ENCODE data around the gene CITED4. TPM values are rescaled to one million over a fixed set of nuclear protein-coding genes. Genes with fewer than 3 reads are reported as not detected.

The CITED4 gene
- total and polyA plus RNA-seq, 2 experiments from 2014 or later = 98.6 to 180 TPM

DNA sequence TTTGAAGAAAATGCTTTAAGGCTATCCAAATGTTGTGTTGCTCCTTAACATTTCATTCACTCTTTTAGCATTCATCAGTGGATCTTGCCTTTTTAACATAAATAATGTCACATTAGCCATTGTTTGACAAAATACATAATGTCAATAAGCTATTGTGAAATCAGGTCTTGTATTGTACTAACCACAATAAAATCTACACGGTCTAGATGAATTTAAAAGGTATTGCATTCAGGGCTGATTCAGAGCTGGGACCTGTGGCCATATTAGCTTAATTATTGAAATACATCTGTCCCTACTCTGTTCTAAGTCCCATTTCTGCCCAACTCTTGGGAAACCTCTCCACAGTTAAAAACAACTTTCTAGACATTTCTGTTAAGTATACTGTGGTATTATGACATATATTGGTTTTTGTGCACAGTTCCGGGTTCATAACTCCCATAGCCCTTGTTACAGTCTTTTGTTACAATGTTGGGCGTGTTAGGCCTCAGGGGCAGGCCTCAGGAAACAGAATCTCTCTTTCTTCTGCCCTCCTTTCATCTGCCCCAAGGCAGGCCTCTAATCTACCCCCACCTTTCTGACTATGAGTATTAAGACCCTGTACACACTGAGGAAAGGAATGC is 44.7 kb upstream of the CITED4 start:
- Histone ChIP-seq H3K36me3 (no peaks in the 10 kb centered on the region), H3K27me3 (no peaks in the 10 kb centered on the region), H3K4me1 (ENCODE audit: low read depth) (no peaks in the 10 kb centered on the region), H3K9me3 (ENCODE audit: low read depth) (no peaks in the 10 kb centered on the region), H3K4me3 (no peak overlapping the region), H3K27ac (no peak overlapping the region)
- DNase-seq (ENCODE audit: low read depth in 1 of 2, low spot score in 1 of 2) = no peak
- TF ChIP-seq, protein P1, sequence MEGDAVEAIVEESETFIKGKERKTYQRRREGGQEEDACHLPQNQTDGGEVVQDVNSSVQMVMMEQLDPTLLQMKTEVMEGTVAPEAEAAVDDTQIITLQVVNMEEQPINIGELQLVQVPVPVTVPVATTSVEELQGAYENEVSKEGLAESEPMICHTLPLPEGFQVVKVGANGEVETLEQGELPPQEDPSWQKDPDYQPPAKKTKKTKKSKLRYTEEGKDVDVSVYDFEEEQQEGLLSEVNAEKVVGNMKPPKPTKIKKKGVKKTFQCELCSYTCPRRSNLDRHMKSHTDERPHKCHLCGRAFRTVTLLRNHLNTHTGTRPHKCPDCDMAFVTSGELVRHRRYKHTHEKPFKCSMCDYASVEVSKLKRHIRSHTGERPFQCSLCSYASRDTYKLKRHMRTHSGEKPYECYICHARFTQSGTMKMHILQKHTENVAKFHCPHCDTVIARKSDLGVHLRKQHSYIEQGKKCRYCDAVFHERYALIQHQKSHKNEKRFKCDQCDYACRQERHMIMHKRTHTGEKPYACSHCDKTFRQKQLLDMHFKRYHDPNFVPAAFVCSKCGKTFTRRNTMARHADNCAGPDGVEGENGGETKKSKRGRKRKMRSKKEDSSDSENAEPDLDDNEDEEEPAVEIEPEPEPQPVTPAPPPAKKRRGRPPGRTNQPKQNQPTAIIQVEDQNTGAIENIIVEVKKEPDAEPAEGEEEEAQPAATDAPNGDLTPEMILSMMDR (IDR thresholded peaks at IDR 0.05; ENCODE audit: low read depth, low read length) = no peak

DNA sequence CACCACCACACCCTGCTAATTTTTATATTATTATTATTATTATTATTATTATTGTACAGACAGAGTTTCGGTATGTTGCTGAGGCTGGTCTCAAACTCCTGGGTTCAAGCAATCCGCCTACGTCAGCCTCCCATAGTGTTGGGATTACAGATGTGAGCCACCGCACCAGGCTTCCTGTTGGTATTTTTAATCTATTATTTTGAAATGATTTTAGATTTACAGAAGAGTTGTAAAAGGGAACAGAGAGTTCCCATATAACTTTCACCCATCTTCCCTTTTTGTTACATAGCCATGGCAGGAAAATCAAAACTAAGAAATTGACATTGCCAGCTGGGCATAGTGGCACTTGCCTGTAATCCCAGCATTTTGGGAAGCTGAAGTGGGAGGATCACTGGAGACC is 42.9 kb upstream of the CITED4 start:
- H3K4me3 ChIP-seq = no peak overlapping the region
- H3K27ac ChIP-seq = no peak overlapping the region
- no peaks in the 10 kb centered on the region for H3K9me3 ChIP-seq (ENCODE audit: low read depth)
- TF ChIP-seq, protein P1 (IDR thresholded peaks at IDR 0.05; ENCODE audit: low read depth, low read length) = no peak
- no peaks in the 10 kb centered on the region for H3K27me3 ChIP-seq
- no peaks in the 10 kb centered on the region for H3K4me1 ChIP-seq (ENCODE audit: low read depth)
- DNase-seq (ENCODE audit: low read depth in 1 of 2, low spot score in 1 of 2) = no peak
- no peaks in the 10 kb centered on the region for H3K36me3 ChIP-seq

DNA sequence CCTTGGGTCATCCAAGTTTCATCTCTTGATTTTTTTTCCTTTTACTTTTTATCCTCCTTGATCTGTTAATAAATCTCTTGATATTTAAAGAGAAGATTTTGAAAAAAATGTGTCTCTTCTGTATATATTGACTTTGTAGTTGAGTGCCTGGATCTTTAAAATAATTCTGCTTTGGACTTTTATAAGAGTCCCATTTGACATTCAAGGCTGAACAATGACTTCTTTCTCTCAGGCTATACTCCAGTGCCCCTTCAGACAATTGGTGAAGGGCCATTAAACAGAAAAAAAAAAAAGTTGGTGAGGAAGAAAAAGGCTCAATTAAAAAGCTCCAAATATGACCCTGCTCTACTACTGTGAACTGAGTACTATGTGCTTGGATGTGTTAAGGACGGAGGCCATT is 40.9 kb upstream of the CITED4 start:
- TF ChIP-seq, protein P1 (IDR thresholded peaks at IDR 0.05; ENCODE audit: low read depth, low read length) = no peak
- Histone ChIP-seq H3K27me3 (no peaks in the 10 kb centered on the region), H3K4me3 (no peak overlapping the region), H3K4me1 (ENCODE audit: low read depth) (no peaks in the 10 kb centered on the region), H3K9me3 (ENCODE audit: low read depth) (no peaks in the 10 kb centered on the region), H3K27ac (no peak overlapping the region), H3K36me3 (no peaks in the 10 kb centered on the region)
- no peak for DNase-seq (ENCODE audit: low read depth in 1 of 2, low spot score in 1 of 2)

DNA sequence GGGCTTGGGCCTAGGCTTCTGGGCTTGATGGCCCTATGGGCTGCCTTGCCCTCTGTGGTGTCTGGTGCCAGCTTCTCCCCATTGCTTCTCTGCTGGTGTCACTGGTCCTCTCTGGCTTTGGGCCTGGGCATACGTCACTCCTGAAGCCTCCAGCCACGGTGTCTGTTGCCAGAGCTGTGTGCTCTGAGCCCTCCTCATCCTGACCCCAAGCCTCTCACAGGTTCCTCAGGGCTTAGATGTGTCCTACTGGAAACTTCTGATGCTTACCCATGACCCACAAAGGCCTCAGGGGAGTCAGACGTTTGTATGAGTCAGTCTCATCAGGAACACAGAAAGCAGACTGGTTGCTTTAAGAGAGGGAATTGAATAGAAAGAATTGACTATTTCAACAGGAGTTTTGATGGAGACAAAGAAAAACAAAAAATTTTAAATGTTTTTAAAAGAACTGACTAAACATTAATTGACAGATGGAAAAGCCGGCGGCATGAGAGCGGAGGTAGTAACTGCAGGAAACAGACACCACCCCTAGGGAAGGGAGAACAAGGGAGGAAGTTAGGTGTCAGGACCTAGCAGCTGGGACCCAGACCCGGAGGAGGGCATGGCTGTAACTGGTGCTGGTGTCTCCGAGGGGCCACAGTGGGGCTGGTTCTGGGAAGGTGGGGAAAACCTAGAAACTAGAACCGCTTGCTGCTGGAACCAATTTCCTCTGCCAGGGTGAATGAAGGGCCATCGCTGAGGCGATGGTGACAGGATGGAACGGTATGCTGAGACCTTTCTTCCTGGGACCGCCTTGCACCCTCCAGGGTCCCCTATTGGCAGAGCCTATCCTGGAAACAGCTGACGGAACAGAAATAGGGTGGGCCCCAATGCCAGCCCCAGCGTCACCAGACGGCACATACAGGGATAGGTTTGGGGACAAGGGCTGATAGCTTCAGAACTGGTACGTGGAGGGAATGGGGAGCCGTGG is 40.0 kb upstream of the CITED4 start:
- no peak overlapping the region for H3K27ac ChIP-seq
- H3K4me3 ChIP-seq = no peak overlapping the region
- TF ChIP-seq, protein P1 (IDR thresholded peaks at IDR 0.05; ENCODE audit: low read depth, low read length) = no peak
- no peaks in the 10 kb centered on the region for H3K27me3 ChIP-seq
- H3K4me1 ChIP-seq (ENCODE audit: low read depth) = no peaks in the 10 kb centered on the region
- no peaks in the 10 kb centered on the region for H3K36me3 ChIP-seq
- no peaks in the 10 kb centered on the region for H3K9me3 ChIP-seq (ENCODE audit: low read depth)
- peak in 1 of 2 donors; percentile 58 for DNase-seq (ENCODE audit: low read depth in 1 of 2, low spot score in 1 of 2)

DNA sequence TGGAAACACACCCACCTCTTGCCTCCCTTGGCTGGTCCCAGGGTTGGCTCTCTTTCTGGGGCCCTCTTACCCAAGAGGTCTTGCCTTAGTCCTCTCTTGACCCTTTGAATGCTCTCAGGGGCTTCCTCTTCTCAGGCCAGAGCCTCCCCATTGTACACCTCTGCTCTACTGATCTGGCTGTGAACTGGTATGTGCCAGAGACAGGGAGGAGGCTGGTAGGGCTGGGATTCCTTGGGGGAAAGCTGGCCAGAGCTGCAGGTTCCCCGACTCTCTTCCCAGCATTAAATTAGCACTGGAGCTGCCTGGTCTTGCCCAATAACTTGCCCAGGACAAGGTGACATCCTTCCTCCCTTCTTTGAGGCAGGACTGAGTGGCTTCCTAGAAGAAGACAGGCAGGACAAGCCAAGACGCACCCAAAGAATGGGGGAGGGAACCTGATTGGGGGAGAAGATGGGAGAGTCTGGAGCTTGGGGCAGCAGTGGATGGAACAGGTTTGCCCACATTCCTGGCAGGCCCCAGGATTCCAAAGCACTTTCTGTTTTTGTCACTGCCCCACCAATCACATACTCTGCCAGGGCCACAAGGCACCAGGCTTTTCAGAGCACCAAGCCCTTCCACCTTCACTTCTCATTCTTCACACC is 37.2 kb upstream of the CITED4 start:
- Histone ChIP-seq H3K27me3 (no peaks in the 10 kb centered on the region), H3K4me1 (ENCODE audit: low read depth) (no peaks in the 10 kb centered on the region), H3K27ac (no peak overlapping the region), H3K9me3 (ENCODE audit: low read depth) (no peaks in the 10 kb centered on the region), H3K4me3 (no peak overlapping the region), H3K36me3 (no peaks in the 10 kb centered on the region)
- TF ChIP-seq, protein P1 (IDR thresholded peaks at IDR 0.05; ENCODE audit: low read depth, low read length) = no peak
- no peak for DNase-seq (ENCODE audit: low read depth in 1 of 2, low spot score in 1 of 2)
